ENCODE data around the gene DNAH6.

The DNAH6 gene

GRCh38 chr2:84797271-84797670 lies 281.0 kb downstream of the DNAH6 start:
- no peak overlapping the region for H3K4me3 ChIP-seq (ENCODE audit: low read depth, low read length, poor library complexity, severe bottlenecking)
- H3K4me2 ChIP-seq (ENCODE audit: low read length) = no peak overlapping the region
- H3K4me1 ChIP-seq (ENCODE audit: insufficient read depth, low read length, severe bottlenecking) = no peaks in the 10 kb centered on the region
- no peaks in the 10 kb centered on the region for H3K9me2 ChIP-seq (ENCODE audit: low read depth, low read length)
- no peaks in the 10 kb centered on the region for H3K27me3 ChIP-seq (ENCODE audit: insufficient read depth, low read length)
- no peak overlapping the region for H3K9ac ChIP-seq (ENCODE audit: low read length)
- H3K36me3 ChIP-seq (ENCODE audit: insufficient read depth, low read length) = no peaks in the 10 kb centered on the region
- no peaks in the 10 kb centered on the region for H4K20me1 ChIP-seq (ENCODE audit: insufficient read depth, low read length)
- H3K9me3 ChIP-seq (ENCODE audit: low read length) = no peaks in the 10 kb centered on the region
- no peaks in the 10 kb centered on the region for H3F3A ChIP-seq (ENCODE audit: insufficient read depth, low read length)
- no peaks in the 10 kb centered on the region for H3K79me2 ChIP-seq (ENCODE audit: insufficient read depth, low read length)
- H2AFZ ChIP-seq (ENCODE audit: low read length) = no peak overlapping the region
- no peak overlapping the region for H3K27ac ChIP-seq (ENCODE audit: low read depth, low read length, poor library complexity, severe bottlenecking)
- TF ChIP-seq EZH2 (IDR thresholded peaks at IDR 0.05; ENCODE audit: borderline replicate concordance, low read length) (no peak), CTCF (IDR thresholded peaks at IDR 0.05; ENCODE audit: low read length) (no peak)

- Histone ChIP-seq H3K4me2 (ENCODE audit: low read length) (no peak overlapping the region), H3K9me3 (ENCODE audit: low read length) (no peaks in the 10 kb centered on the region), H4K20me1 (ENCODE audit: insufficient read depth, low read length) (no peaks in the 10 kb centered on the region), H3K79me2 (ENCODE audit: insufficient read depth, low read length) (no peaks in the 10 kb centered on the region), H3K4me1 (ENCODE audit: insufficient read depth, low read length, severe bottlenecking) (no peaks in the 10 kb centered on the region), H3K9ac (ENCODE audit: low read length) (no peak overlapping the region), H2AFZ (ENCODE audit: low read length) (no peak overlapping the region), H3K27me3 (ENCODE audit: insufficient read depth, low read length) (no peaks in the 10 kb centered on the region), H3K27ac (ENCODE audit: low read depth, low read length, poor library complexity, severe bottlenecking) (no peak overlapping the region), H3K36me3 (ENCODE audit: insufficient read depth, low read length) (no peaks in the 10 kb centered on the region), H3K4me3 (ENCODE audit: low read depth, low read length, poor library complexity, severe bottlenecking) (no peak overlapping the region), H3K9me2 (ENCODE audit: low read depth, low read length) (no peaks in the 10 kb centered on the region), H3F3A (ENCODE audit: insufficient read depth, low read length) (no peaks in the 10 kb centered on the region)
- TF ChIP-seq EZH2 (IDR thresholded peaks at IDR 0.05; ENCODE audit: borderline replicate concordance, low read length) (no peak), CTCF (IDR thresholded peaks at IDR 0.05; ENCODE audit: low read length) (no peak)
Measured at GRCh38 chr2:84799772-84800171, 283.5 kb downstream of the DNAH6 start.

- H3K27ac ChIP-seq (ENCODE audit: low read depth, low read length, poor library complexity, severe bottlenecking) = no peak overlapping the region
- H4K20me1 ChIP-seq (ENCODE audit: insufficient read depth, low read length) = no peaks in the 10 kb centered on the region
- TF ChIP-seq EZH2 (IDR thresholded peaks at IDR 0.05; ENCODE audit: borderline replicate concordance, low read length) = no peak
- TF ChIP-seq CTCF (IDR thresholded peaks at IDR 0.05; ENCODE audit: low read length) = no peak
- H3K4me1 ChIP-seq (ENCODE audit: insufficient read depth, low read length, severe bottlenecking) = no peaks in the 10 kb centered on the region
- H3K4me3 ChIP-seq (ENCODE audit: low read depth, low read length, poor library complexity, severe bottlenecking) = no peak overlapping the region
- no peak overlapping the region for H3K4me2 ChIP-seq (ENCODE audit: low read length)
- no peak overlapping the region for H3K9ac ChIP-seq (ENCODE audit: low read length)
- H3K79me2 ChIP-seq (ENCODE audit: insufficient read depth, low read length) = no peaks in the 10 kb centered on the region
- H3K27me3 ChIP-seq (ENCODE audit: insufficient read depth, low read length) = no peaks in the 10 kb centered on the region
- H2AFZ ChIP-seq (ENCODE audit: low read length) = no peak overlapping the region
- no peaks in the 10 kb centered on the region for H3K9me3 ChIP-seq (ENCODE audit: low read length)
- H3F3A ChIP-seq (ENCODE audit: insufficient read depth, low read length) = no peaks in the 10 kb centered on the region
- H3K9me2 ChIP-seq (ENCODE audit: low read depth, low read length) = no peaks in the 10 kb centered on the region
- H3K36me3 ChIP-seq (ENCODE audit: insufficient read depth, low read length) = no peaks in the 10 kb centered on the region
Measured at GRCh38 chr2:84800194-84800805, 284.0 kb downstream of the DNAH6 start.
